Measurements from ENCODE around the gene PRR36. TPM values are rescaled to one million over a fixed set of nuclear protein-coding genes. Genes with fewer than 3 reads are reported as not detected.
A peak's percentile ranks its signal among the peaks of the same experiment; 100 is the strongest.

PRR36 gene
- total RNA-seq, 1 donor, result not detected

GRCh38 chr19:7831452-7831851, 42.7 kb downstream of the PRR36 start:
- no peak overlapping the region for H3K4me3 ChIP-seq (ENCODE audit: low read depth, low read length)
- peak; percentile 38 for DNase-seq (ENCODE audit: low read depth)
- peak; percentile 35 for TF ChIP-seq CTCF (IDR thresholded peaks at IDR 0.05; ENCODE audit: insufficient read depth, low read depth, low read length)

- no peak for TF ChIP-seq CTCF (IDR thresholded peaks at IDR 0.05; ENCODE audit: insufficient read depth, low read depth, low read length)
- H3K4me3 ChIP-seq (ENCODE audit: low read depth, low read length), result peak overlapping the region; percentile 77
- no peak for DNase-seq (ENCODE audit: low read depth)
Observed at GRCh38 chr19:7830823-7831222, 43.4 kb downstream of the PRR36 start.

DNA sequence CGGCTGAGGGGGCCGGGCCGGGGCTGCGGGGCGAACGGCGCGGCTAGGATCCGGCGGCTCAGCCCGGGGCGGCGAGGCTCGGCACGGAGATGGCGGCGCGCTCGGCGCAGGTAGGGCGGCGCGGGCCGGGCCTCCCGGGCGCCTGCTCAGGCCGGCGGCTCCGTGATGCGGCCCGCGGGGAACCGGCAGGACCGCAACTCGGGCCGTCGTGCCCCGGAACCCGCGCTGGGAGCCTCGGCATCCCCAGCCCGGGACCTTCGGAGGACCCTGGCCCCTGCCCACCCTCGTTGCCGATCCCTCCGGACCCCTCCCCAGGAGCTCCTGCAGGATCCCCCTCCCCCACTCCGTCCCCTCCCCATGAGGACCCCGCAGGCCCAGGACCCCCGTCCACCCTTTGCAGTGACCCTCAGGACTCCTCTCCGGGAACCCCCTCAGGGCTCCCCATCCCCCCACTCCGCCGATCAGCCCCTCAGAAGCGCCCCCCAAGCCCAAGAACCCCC, 43.9 kb downstream of the PRR36 start:
- H3K4me3 ChIP-seq (ENCODE audit: low read depth, low read length), result peak overlapping the region; percentile 77
- TF ChIP-seq CTCF (IDR thresholded peaks at IDR 0.05; ENCODE audit: insufficient read depth, low read depth, low read length), result no peak
- DNase-seq (ENCODE audit: low read depth), result no peak

GRCh38 chr19:7829561-7830271, 44.5 kb downstream of the PRR36 start, which contains the start of gene EVI5L:
EVI5L (plus strand) TSS chr19:7830218; CDS start chr19:7846543, 16,325 bp downstream.
- DNase-seq (ENCODE audit: low read depth), result peak; percentile 100
- no peak for TF ChIP-seq CTCF (IDR thresholded peaks at IDR 0.05; ENCODE audit: insufficient read depth, low read depth, low read length)
- peak within 1 kb of the TSS; percentile 77 for H3K4me3 ChIP-seq (ENCODE audit: low read depth, low read length)

GRCh38 chr19:7829166-7829520, 45.0 kb downstream of the PRR36 start:
- peak overlapping the region; percentile 52 for H3K4me3 ChIP-seq (ENCODE audit: low read depth, low read length)
- no peak for DNase-seq (ENCODE audit: low read depth)
- no peak for TF ChIP-seq CTCF (IDR thresholded peaks at IDR 0.05; ENCODE audit: insufficient read depth, low read depth, low read length)

DNA sequence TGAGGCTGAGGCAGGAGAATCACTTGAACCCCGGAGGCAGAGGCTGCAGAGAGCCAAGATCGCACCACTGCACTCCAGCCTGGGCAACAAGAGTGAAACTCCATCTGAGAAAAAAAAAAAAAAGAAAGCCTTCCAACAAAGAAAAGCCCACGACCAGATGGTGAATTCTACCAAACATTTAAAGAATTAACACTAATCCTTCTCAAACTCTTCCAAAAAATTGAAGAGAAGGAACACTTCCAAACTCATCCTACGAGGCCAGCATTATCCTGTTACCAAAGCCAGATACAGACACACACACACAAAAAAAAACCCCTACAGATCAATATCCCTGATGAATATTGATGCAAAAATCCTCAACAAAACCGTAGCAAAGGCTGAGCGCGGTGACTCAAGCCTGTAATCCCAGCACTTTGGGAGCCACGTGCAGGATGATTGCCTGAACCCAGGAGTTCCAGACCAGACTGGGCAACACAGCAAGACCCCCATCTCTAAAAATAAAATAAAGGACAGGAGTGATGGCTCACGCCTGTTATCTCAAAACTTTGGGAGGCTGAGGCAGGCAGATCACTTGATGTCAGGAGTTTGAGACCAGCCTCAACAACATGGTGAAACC, 50.4 kb downstream of the PRR36 start:
- no peak overlapping the region for H3K4me3 ChIP-seq (ENCODE audit: low read depth, low read length)
- no peak for DNase-seq (ENCODE audit: low read depth)
- TF ChIP-seq CTCF (IDR thresholded peaks at IDR 0.05; ENCODE audit: insufficient read depth, low read depth, low read length), result no peak
